Hepatocyte (in vitro differentiated cells): ENCODE data around the gene TEX261. TPM values are rescaled to one million over a fixed set of nuclear protein-coding genes. Genes with fewer than 3 reads are reported as not detected.

Experiments used
- DNase-seq: peaks from one replicate; pipeline ENCODE4 v3.0.0-alpha.2; 2016; ENCODE audit warnings: low spot score
- H2AFZ ChIP-seq: fragments of 200-600 bp; sonication (generic); 2 replicates; pipeline ENCODE4 v1.6.0; 2016; ENCODE audit warnings: antibody characterized with exemption, mild to moderate bottlenecking
- H3K27ac ChIP-seq: fragments of 200-600 bp; sonication (generic); 2 replicates; pipeline ENCODE4 v1.5.1; 2016; ENCODE audit warnings: mild to moderate bottlenecking
- H3K27me3 ChIP-seq: fragments of 200-600 bp; sonication (generic); 2 replicates; pipeline ENCODE4 v1.6.1; 2016
- H3K36me3 ChIP-seq: fragments of 200-600 bp; sonication (generic); replicated peaks from 2 replicates; pipeline ENCODE4 v1.5.1; 2016; ENCODE audit warnings: low read depth; ENCODE audit not compliant: insufficient read depth
- H3K4me1 ChIP-seq: fragments of 200-600 bp; sonication (generic); 2 replicates; pipeline ENCODE4 v1.5.1; 2016; ENCODE audit warnings: mild to moderate bottlenecking, moderate library complexity; ENCODE audit not compliant: insufficient read depth
- H3K4me2 ChIP-seq: fragments of 200-600 bp; sonication (generic); 2 replicates; pipeline ENCODE4 v1.6.0; 2016
- H3K4me3 ChIP-seq: fragments of 200-600 bp; sonication (generic); 2 replicates; pipeline ENCODE4 v1.5.1; 2016; ENCODE audit warnings: mild to moderate bottlenecking
- H3K79me2 ChIP-seq: fragments of 200-600 bp; sonication (generic); 2 replicates; pipeline ENCODE4 v1.6.0; 2017; ENCODE audit warnings: mild to moderate bottlenecking
- H3K9me2 ChIP-seq: fragments of 200-600 bp; sonication (generic); replicated peaks from 2 replicates; pipeline ENCODE4 v1.6.0; 2017; ENCODE audit warnings: mild to moderate bottlenecking; ENCODE audit not compliant: insufficient read depth
- H3K9me3 ChIP-seq: fragments of 200-600 bp; sonication (generic); 2 replicates; pipeline ENCODE4 v1.5.1; 2016; ENCODE audit warnings: low read depth, mild to moderate bottlenecking
- H4K20me1 ChIP-seq: fragments of 200-600 bp; sonication (generic); 2 replicates; pipeline ENCODE4 v1.6.0; 2016; ENCODE audit warnings: mild to moderate bottlenecking; ENCODE audit not compliant: insufficient read depth, poor library complexity, severe bottlenecking
- EZH2 ChIP-seq: fragments of 200-600 bp; sonication (generic); IDR thresholded peaks from 2 replicates; pipeline ENCODE4 v1.6.1; 2016; ENCODE audit warnings: antibody characterized with exemption, mild to moderate bottlenecking, borderline replicate concordance
- EZH2phosphoT487 ChIP-seq: fragments of 200-600 bp; sonication (generic); IDR thresholded peaks from one replicate; pipeline ENCODE4 v1.6.1; 2018; ENCODE audit warnings: antibody characterized with exemption, mild to moderate bottlenecking, low read depth, moderate library complexity; ENCODE audit not compliant: unreplicated experiment, severe bottlenecking
- WGBS: methylation state at CpG from one replicate; pipeline ENCODE4 v1.1.6; 2016; ENCODE audit warnings: low lambda C conversion rate; ENCODE audit errors: missing lambda C conversion rate; 5-methylcytosine and 5-hydroxymethylcytosine counted together
- polyA plus RNA-seq: library from polyadenylated mRNA; unstranded; fragments of >200 nt; fragmentation: Nextera tagmentation; extraction: Ambion mirVana; gene quantifications from 2 replicates; pipeline ENCODE4 v1.2.1, GENCODE V29; 2016
- total RNA-seq: library from RNA; depleted of rRNA; stranded (reverse); fragments of >200 nt; gene quantifications from 2 replicates; pipeline ENCODE4 v1.2.3, GENCODE V29; 2014
- TF ChIP-seq, protein P1 (sequence below): fragments of 200-600 bp; sonication (generic); IDR thresholded peaks from 2 replicates; pipeline ENCODE4 v1.5.1; 2016; ENCODE audit warnings: antibody characterized with exemption, mild to moderate bottlenecking; ENCODE audit not compliant: poor library complexity

TEX261 gene
- total and polyA plus RNA-seq, 2 experiments from 2014 or later: 41.5 to 81.0 TPM

DNA sequence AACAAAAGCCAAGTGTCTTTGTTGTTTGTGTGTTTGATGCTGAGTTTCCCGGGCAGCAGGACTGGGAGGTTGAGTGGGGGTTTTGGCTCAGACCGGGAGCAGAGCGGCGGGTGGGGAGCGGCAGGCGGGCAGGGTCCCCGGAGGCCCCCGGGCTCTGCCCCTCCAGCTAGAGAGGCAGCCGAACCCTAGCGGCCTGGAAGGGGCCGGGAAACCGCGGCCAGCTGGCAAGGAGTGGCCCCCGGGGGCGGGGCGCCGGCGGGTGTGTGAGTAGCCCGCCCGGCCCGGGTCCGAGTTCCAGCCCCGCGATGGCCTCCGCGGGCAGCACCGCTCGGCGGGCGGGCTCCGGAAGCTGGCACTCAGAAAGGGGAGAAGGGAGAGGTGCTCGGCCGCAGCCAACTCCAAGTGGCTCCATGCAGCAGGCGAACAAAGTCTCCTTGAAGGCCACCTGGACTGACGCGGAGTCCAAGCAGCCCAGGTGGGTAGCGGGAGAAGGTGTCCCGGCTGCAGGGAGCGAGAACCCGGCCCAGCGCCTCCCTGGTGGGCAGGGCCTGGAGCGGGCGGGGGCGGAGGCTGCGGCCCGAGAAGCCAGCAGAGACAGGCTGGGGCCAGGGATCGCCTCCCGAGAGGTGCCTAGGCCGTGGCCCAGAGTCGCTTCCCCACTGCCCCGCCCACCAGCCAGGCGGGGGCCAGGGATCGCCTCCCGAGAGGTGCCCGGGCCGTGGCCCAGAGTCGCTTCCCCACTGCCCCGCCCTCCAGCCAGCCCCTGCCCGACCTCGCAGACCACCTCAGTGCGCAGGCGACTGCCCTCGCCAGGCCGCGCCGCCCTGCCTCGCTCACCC lies 16.1 kb downstream of the TEX261 start, which contains the start of gene ANKRD53:
TSS of gene ANKRD53 (plus strand) at position 290 of the 839 bp plus-strand sequence. CDS start at position 306, 16 bp downstream.
- Histone ChIP-seq H3K9me3 (no peaks in the 10 kb centered on the region), H3K79me2 (no peaks in the 10 kb centered on the region), H3K27ac (peak within 1 kb of the TSS; percentile 91), H4K20me1 (no peaks in the 10 kb centered on the region), H3K4me1 (peaks cover 17% of the 10 kb centered on the region), H3K4me3 (peak within 1 kb of the TSS; percentile 60), H2AFZ (peak within 1 kb of the TSS; percentile 98), H3K4me2 (peak within 1 kb of the TSS; percentile 97), H3K27me3 (no peaks in the 10 kb centered on the region), H3K9me2 (no peaks in the 10 kb centered on the region), H3K36me3 (no peaks in the 10 kb centered on the region)
- TF ChIP-seq EZH2phosphoT487 (no peak), EZH2 (no peak)
- TF ChIP-seq, protein P1, sequence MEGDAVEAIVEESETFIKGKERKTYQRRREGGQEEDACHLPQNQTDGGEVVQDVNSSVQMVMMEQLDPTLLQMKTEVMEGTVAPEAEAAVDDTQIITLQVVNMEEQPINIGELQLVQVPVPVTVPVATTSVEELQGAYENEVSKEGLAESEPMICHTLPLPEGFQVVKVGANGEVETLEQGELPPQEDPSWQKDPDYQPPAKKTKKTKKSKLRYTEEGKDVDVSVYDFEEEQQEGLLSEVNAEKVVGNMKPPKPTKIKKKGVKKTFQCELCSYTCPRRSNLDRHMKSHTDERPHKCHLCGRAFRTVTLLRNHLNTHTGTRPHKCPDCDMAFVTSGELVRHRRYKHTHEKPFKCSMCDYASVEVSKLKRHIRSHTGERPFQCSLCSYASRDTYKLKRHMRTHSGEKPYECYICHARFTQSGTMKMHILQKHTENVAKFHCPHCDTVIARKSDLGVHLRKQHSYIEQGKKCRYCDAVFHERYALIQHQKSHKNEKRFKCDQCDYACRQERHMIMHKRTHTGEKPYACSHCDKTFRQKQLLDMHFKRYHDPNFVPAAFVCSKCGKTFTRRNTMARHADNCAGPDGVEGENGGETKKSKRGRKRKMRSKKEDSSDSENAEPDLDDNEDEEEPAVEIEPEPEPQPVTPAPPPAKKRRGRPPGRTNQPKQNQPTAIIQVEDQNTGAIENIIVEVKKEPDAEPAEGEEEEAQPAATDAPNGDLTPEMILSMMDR: no peak
- 3% methylated on average over 18 of the region's 67 CpGs for WGBS
- DNase-seq: peak; percentile 81

DNA sequence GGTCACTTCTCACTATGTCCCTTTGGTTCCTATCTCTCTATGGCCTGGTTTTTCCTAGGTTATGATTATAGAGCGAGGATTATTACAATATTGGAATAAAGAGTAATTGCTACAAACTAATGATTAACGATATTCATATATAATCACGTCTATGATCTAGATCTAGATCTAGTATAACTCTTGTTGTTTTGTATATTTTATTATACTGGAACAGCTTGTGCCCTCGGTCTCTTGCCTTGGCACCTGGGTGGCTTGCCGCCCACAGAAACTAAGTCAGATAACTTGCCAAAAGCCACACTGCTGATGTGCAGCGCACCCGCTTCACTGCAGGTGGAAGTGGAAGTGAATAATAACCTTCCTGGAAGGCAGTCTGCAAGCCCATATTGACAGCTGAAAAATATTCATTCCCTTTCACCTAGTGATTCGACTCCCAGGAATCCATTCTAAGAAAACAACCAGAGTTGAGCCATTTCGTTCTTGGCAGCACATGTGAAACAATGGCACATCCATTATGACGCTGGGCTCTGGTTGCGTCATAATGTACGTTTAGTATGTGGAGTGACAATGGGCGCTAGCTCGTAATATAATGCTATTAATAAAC lies 17.0 kb downstream of the TEX261 start:
- H3K9me2 ChIP-seq: no peaks in the 10 kb centered on the region
- H3K4me3 ChIP-seq: peak overlapping the region; percentile 60
- H4K20me1 ChIP-seq: no peaks in the 10 kb centered on the region
- H3K79me2 ChIP-seq: no peaks in the 10 kb centered on the region
- TF ChIP-seq EZH2phosphoT487: no peak
- TF ChIP-seq EZH2: no peak
- TF ChIP-seq, protein P1: no peak
- peak overlapping the region; percentile 98 for H2AFZ ChIP-seq
- 50% methylated on average over 14 of the region's 14 CpGs for WGBS
- H3K4me2 ChIP-seq: peak overlapping the region; percentile 97
- DNase-seq: no peak
- peak overlapping the region; percentile 91 for H3K27ac ChIP-seq
- H3K27me3 ChIP-seq: no peaks in the 10 kb centered on the region
- H3K36me3 ChIP-seq: no peaks in the 10 kb centered on the region
- H3K4me1 ChIP-seq: peaks cover 17% of the 10 kb centered on the region
- no peaks in the 10 kb centered on the region for H3K9me3 ChIP-seq

DNA sequence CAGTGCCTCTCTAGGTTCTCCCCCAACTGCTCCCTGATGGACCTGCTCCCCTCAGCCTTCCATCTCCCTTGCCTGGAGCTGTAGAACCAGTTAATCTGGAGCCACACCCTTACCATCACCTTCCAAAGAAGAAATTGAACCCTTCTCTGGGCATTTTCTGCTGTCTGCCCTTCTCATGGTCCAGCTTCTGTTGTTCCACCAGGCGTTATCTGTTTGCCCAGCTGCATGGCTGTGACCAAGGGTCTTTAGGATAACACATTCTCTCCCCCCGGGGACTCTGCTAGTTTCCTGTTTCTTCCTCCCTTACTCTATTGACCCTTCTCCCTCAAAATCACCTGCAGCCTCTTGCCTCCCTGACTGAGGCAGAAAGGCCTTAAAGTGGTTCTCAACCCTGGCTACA lies 19.4 kb downstream of the TEX261 start:
- H3K27me3 ChIP-seq: peaks cover 4% of the 10 kb centered on the region
- no peak overlapping the region for H2AFZ ChIP-seq
- H3K27ac ChIP-seq: no peak overlapping the region
- H4K20me1 ChIP-seq: no peaks in the 10 kb centered on the region
- peaks cover 17% of the 10 kb centered on the region for H3K4me1 ChIP-seq
- 76% methylated on average over 2 of the region's 2 CpGs for WGBS
- no peak overlapping the region for H3K4me2 ChIP-seq
- H3K4me3 ChIP-seq: no peak overlapping the region
- no peaks in the 10 kb centered on the region for H3K36me3 ChIP-seq
- H3K9me2 ChIP-seq: no peaks in the 10 kb centered on the region
- H3K79me2 ChIP-seq: no peaks in the 10 kb centered on the region
- TF ChIP-seq, protein P1: no peak
- no peak for TF ChIP-seq EZH2
- no peak for TF ChIP-seq EZH2phosphoT487
- H3K9me3 ChIP-seq: no peaks in the 10 kb centered on the region
- peak; percentile 2 for DNase-seq
